Measurements from ENCODE around the gene CDH23.
A peak's percentile ranks its signal among the peaks of the same experiment; 100 is the strongest.

Gene CDH23

DNA sequence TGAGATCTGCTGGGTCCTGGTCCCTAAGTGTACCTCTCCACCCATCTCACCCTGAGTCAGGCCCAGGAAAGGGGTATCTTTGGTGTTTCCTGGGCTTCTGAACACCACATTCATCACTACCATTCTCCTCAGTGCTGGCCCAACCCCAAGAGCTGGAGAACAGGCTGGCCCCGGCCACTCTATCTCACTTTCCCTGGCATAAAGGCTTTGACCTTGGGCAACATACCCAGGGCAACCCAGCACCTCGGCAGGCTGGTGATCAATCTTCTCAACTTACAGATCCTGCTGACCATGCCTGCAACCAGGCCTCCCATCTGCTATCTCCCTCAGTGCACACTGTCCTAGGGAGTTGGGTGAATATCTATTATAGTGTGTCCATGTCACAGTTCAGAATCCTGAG lies 374.5 kb downstream of the CDH23 start:
- ChIA-PET POLR2A (no interaction called here), CTCF (no interaction called here)
- DNase-seq (ENCODE audit: extremely low spot score), result no peak
- TF ChIP-seq SP1 (IDR thresholded peaks at IDR 0.05) (no peak), FOXM1 (IDR thresholded peaks at IDR 0.05; ENCODE audit: borderline replicate concordance) (no peak), HDGF (IDR thresholded peaks at IDR 0.05; ENCODE audit: borderline replicate concordance) (no peak), TARDBP (IDR thresholded peaks at IDR 0.05) (no peak), SUZ12 (IDR thresholded peaks at IDR 0.05) (no peak), FOXA1 (IDR thresholded peaks at IDR 0.05) (no peak), FOXK2 (IDR thresholded peaks at IDR 0.05) (no peak), BHLHE40 (IDR thresholded peaks at IDR 0.05; ENCODE audit: borderline replicate concordance) (no peak), NFRKB (IDR thresholded peaks at IDR 0.05) (no peak), ELF4 (IDR thresholded peaks at IDR 0.05) (no peak), CTBP1 (IDR thresholded peaks at IDR 0.05; ENCODE audit: borderline replicate concordance) (no peak), L3MBTL2 (conservative IDR thresholded peaks at IDR 0.05) (no peak), ARNT (IDR thresholded peaks at IDR 0.05) (no peak), LEF1 (IDR thresholded peaks at IDR 0.05; ENCODE audit: borderline replicate concordance) (no peak), ZNF384 (IDR thresholded peaks at IDR 0.05) (no peak)
- TF ChIP-seq, protein P1, sequence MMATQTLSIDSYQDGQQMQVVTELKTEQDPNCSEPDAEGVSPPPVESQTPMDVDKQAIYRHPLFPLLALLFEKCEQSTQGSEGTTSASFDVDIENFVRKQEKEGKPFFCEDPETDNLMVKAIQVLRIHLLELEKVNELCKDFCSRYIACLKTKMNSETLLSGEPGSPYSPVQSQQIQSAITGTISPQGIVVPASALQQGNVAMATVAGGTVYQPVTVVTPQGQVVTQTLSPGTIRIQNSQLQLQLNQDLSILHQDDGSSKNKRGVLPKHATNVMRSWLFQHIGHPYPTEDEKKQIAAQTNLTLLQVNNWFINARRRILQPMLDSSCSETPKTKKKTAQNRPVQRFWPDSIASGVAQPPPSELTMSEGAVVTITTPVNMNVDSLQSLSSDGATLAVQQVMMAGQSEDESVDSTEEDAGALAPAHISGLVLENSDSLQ (IDR thresholded peaks at IDR 0.05), result no peak

DNA sequence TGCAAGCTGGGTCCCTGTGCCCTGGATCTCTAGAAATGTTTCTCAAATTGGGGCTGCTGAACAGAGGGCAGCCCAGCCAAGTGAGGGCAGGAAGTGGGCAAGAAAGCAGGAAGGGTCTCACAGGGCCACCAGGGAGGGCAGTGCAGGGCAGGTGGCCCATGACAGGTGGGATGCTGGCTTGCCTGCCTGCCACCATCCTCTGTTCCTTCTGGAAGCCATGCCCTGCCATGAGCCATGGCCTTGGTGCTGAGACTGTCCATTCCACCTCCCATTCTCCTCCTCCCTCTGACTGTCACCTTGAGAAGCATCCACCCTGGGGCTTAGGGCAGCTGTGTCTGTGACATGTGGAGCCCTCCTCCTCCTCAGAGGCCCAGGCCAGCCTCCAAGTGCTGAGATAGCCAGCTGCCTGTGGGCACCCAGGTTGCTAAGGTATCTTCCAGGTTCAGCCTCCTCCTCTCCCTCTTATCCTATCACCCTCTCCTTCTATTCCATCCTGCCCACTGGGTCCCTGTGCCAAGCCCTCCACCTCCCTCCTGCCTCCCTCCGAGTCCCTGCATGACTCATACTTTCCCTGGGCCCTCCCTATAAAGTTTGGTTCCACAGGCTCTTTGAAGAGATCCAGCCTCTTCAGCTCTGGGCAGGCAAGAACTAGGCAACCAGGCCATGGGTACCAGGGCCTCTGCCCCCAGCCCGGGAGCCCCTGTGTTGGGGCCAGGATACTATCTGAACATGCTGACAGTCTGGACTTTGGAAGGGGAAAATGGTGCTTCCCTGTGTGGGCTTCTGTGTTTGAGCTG lies 375.3 kb downstream of the CDH23 start:
- no peak for TF ChIP-seq LEF1 (IDR thresholded peaks at IDR 0.05; ENCODE audit: borderline replicate concordance)
- no peak for TF ChIP-seq ZNF384 (IDR thresholded peaks at IDR 0.05)
- TF ChIP-seq NFRKB (IDR thresholded peaks at IDR 0.05), result no peak
- no peak for TF ChIP-seq FOXA1 (IDR thresholded peaks at IDR 0.05)
- no peak for TF ChIP-seq L3MBTL2 (conservative IDR thresholded peaks at IDR 0.05)
- no peak for TF ChIP-seq HDGF (IDR thresholded peaks at IDR 0.05; ENCODE audit: borderline replicate concordance)
- no peak for TF ChIP-seq TARDBP (IDR thresholded peaks at IDR 0.05)
- no peak for TF ChIP-seq FOXM1 (IDR thresholded peaks at IDR 0.05; ENCODE audit: borderline replicate concordance)
- TF ChIP-seq CTBP1 (IDR thresholded peaks at IDR 0.05; ENCODE audit: borderline replicate concordance), result no peak
- no peak for DNase-seq (ENCODE audit: extremely low spot score)
- ChIA-PET CTCF (interaction anchor here (1.0 to 1.2 kb wide), 3 partner anchors 10 to 75 kb away, joined by 3 to 4 read pairs (median 3); no protein-coding TSS in a partner anchor), POLR2A (no interaction called here)

GRCh38 chr10:71772832-71773220 lies 376.1 kb downstream of the CDH23 start:
- POLR2A ChIA-PET, result interaction anchor here (0.5 to 1.2 kb wide), 3 partner anchors 13 to 114 kb away, joined by 3 read pairs; no protein-coding TSS in a partner anchor
- CTCF ChIA-PET, result interaction anchor here (0.7 to 1.9 kb wide), 9 partner anchors 8 to 870 kb away, joined by 3 to 7 read pairs (median 4); no protein-coding TSS in a partner anchor
- DNase-seq (ENCODE audit: extremely low spot score), result no peak
- no peak for TF ChIP-seq BHLHE40 (IDR thresholded peaks at IDR 0.05; ENCODE audit: borderline replicate concordance)
- no peak for TF ChIP-seq ELF4 (IDR thresholded peaks at IDR 0.05)
- TF ChIP-seq L3MBTL2 (conservative IDR thresholded peaks at IDR 0.05), result no peak
- TF ChIP-seq TARDBP (IDR thresholded peaks at IDR 0.05), result no peak
- no peak for TF ChIP-seq ARNT (IDR thresholded peaks at IDR 0.05)
- no peak for TF ChIP-seq LEF1 (IDR thresholded peaks at IDR 0.05; ENCODE audit: borderline replicate concordance)
- no peak for TF ChIP-seq SP1 (IDR thresholded peaks at IDR 0.05)
- TF ChIP-seq ZNF384 (IDR thresholded peaks at IDR 0.05), result no peak
- TF ChIP-seq CTBP1 (IDR thresholded peaks at IDR 0.05; ENCODE audit: borderline replicate concordance), result no peak
- no peak for TF ChIP-seq FOXM1 (IDR thresholded peaks at IDR 0.05; ENCODE audit: borderline replicate concordance)
- no peak for TF ChIP-seq SUZ12 (IDR thresholded peaks at IDR 0.05)
- TF ChIP-seq, protein P1 (IDR thresholded peaks at IDR 0.05), result no peak
- TF ChIP-seq NFRKB (IDR thresholded peaks at IDR 0.05), result no peak

GRCh38 chr10:71773221-71773971 lies 376.7 kb downstream of the CDH23 start, which contains the start of gene VSIR:
Gene VSIR, minus strand, starts transcription at chr10:71773520. Its CDS starts 81 bp downstream, at chr10:71773439.
- TF ChIP-seq FOXM1 (IDR thresholded peaks at IDR 0.05; ENCODE audit: borderline replicate concordance) (0 out of 2 replicates have a peak, but pooled peaks have one; percentile 12), FOXK2 (IDR thresholded peaks at IDR 0.05) (no peak), HDGF (IDR thresholded peaks at IDR 0.05; ENCODE audit: borderline replicate concordance) (no peak)
- CTCF ChIA-PET, result interaction anchor here (0.6 to 1.9 kb wide), 11 partner anchors 9 to 870 kb away, joined by 3 to 7 read pairs (median 3); no protein-coding TSS in a partner anchor
- POLR2A ChIA-PET, result interaction anchor here (0.5 to 1.2 kb wide), 3 partner anchors 12 to 115 kb away, joined by 3 read pairs; no protein-coding TSS in a partner anchor
- DNase-seq (ENCODE audit: extremely low spot score), result peak; percentile 95

- no peak for DNase-seq (ENCODE audit: extremely low spot score)
- TF ChIP-seq FOXM1 (IDR thresholded peaks at IDR 0.05; ENCODE audit: borderline replicate concordance), result no peak
- TF ChIP-seq SP1 (IDR thresholded peaks at IDR 0.05), result no peak
- TF ChIP-seq LEF1 (IDR thresholded peaks at IDR 0.05; ENCODE audit: borderline replicate concordance), result no peak
- TF ChIP-seq SUZ12 (IDR thresholded peaks at IDR 0.05), result no peak
- TF ChIP-seq BHLHE40 (IDR thresholded peaks at IDR 0.05; ENCODE audit: borderline replicate concordance), result no peak
- no peak for TF ChIP-seq FOXK2 (IDR thresholded peaks at IDR 0.05)
- TF ChIP-seq ZNF384 (IDR thresholded peaks at IDR 0.05), result no peak
- TF ChIP-seq, protein P1 (IDR thresholded peaks at IDR 0.05), result no peak
- TF ChIP-seq NFRKB (IDR thresholded peaks at IDR 0.05), result no peak
- TF ChIP-seq ARNT (IDR thresholded peaks at IDR 0.05), result no peak
- no peak for TF ChIP-seq HDGF (IDR thresholded peaks at IDR 0.05; ENCODE audit: borderline replicate concordance)
- TF ChIP-seq ELF4 (IDR thresholded peaks at IDR 0.05), result no peak
- TF ChIP-seq TARDBP (IDR thresholded peaks at IDR 0.05), result no peak
- TF ChIP-seq L3MBTL2 (conservative IDR thresholded peaks at IDR 0.05), result no peak
- TF ChIP-seq FOXA1 (IDR thresholded peaks at IDR 0.05), result no peak
- CTCF ChIA-PET, result interaction anchor here (1.0 to 1.9 kb wide), 2 partner anchors 29 to 121 kb away, joined by 3 to 7 read pairs; no protein-coding TSS in a partner anchor
- POLR2A ChIA-PET, result no interaction called here
Measured at GRCh38 chr10:71774916-71775702, 378.4 kb downstream of the CDH23 start.

Measured in HEK293T (cell line).